ENCODE measurements around the gene SMG9.
"Not testable (repeated sequence)": the region's sequence is repeated elsewhere in the genome, so short reads cannot be mapped to it uniquely, and the experiment has no call there.

SMG9 gene

GRCh38 chr19:43684326-43684725 is 70.4 kb downstream of the SMG9 start:
- H3K36me3 ChIP-seq (ENCODE audit: control insufficient read depth, low read length), result no peaks in the 10 kb centered on the region
- H3K79me2 ChIP-seq (ENCODE audit: control insufficient read depth, low read length), result no peaks in the 10 kb centered on the region
- no peaks in the 10 kb centered on the region for H3K9me3 ChIP-seq (ENCODE audit: control insufficient read depth, insufficient read depth, low read length)
- H3F3A ChIP-seq (ENCODE audit: control insufficient read depth, insufficient read depth), result no peaks in the 10 kb centered on the region
- TF ChIP-seq CTCF (IDR thresholded peaks at IDR 0.05; ENCODE audit: low read depth, low read length, poor library complexity, severe bottlenecking) (no peak), EZH2phosphoT487 (IDR thresholded peaks at IDR 0.05; ENCODE audit: borderline replicate concordance, low read length) (no peak)
- H3K27me3 ChIP-seq (ENCODE audit: control insufficient read depth, low read length), result no peaks in the 10 kb centered on the region
- H3K9me2 ChIP-seq (replicated peaks; ENCODE audit: control insufficient read depth, low read length), result no peaks in the 10 kb centered on the region
- no peaks in the 10 kb centered on the region for H4K20me1 ChIP-seq (ENCODE audit: control insufficient read depth, insufficient read depth, low read depth, low read length)
- H3K4me2 ChIP-seq (ENCODE audit: low read length), result no peak overlapping the region
- no peak overlapping the region for H3K27ac ChIP-seq (ENCODE audit: low read depth, low read length)
- H3K4me3 ChIP-seq (ENCODE audit: low read length), result no peak overlapping the region
- no peaks in the 10 kb centered on the region for H3K4me1 ChIP-seq (ENCODE audit: control insufficient read depth, low read length)

- no peaks in the 10 kb centered on the region for H3K27me3 ChIP-seq (ENCODE audit: control insufficient read depth, low read length)
- H3K36me3 ChIP-seq (ENCODE audit: control insufficient read depth, low read length), result no peaks in the 10 kb centered on the region
- H3K27ac ChIP-seq (ENCODE audit: low read depth, low read length), result no peak overlapping the region
These were observed 70.9 kb downstream of the SMG9 start for GRCh38 chr19:43683905-43684304.

GRCh38 chr19:43682824-43683661 is 71.7 kb downstream of the SMG9 start:
- no peaks in the 10 kb centered on the region for H3K79me2 ChIP-seq (ENCODE audit: control insufficient read depth, low read length)
- no peaks in the 10 kb centered on the region for H3K9me3 ChIP-seq (ENCODE audit: control insufficient read depth, insufficient read depth, low read length)
- no peaks in the 10 kb centered on the region for H3K4me1 ChIP-seq (ENCODE audit: control insufficient read depth, low read length)
- TF ChIP-seq CTCF (IDR thresholded peaks at IDR 0.05; ENCODE audit: low read depth, low read length, poor library complexity, severe bottlenecking) (no peak), EZH2phosphoT487 (IDR thresholded peaks at IDR 0.05; ENCODE audit: borderline replicate concordance, low read length) (no peak)
- no peaks in the 10 kb centered on the region for H4K20me1 ChIP-seq (ENCODE audit: control insufficient read depth, insufficient read depth, low read depth, low read length)
- H3K4me3 ChIP-seq (ENCODE audit: low read length), result no peak overlapping the region
- no peaks in the 10 kb centered on the region for H3F3A ChIP-seq (ENCODE audit: control insufficient read depth, insufficient read depth)
- H3K36me3 ChIP-seq (ENCODE audit: control insufficient read depth, low read length), result no peaks in the 10 kb centered on the region
- H3K9me2 ChIP-seq (replicated peaks; ENCODE audit: control insufficient read depth, low read length), result no peaks in the 10 kb centered on the region
- no peaks in the 10 kb centered on the region for H3K27me3 ChIP-seq (ENCODE audit: control insufficient read depth, low read length)
- H3K27ac ChIP-seq (ENCODE audit: low read depth, low read length), result no peak overlapping the region
- H3K4me2 ChIP-seq (ENCODE audit: low read length), result no peak overlapping the region

More at GRCh38 chr19:43683905-43684304, 70.9 kb downstream of the SMG9 start:
- H3F3A ChIP-seq (ENCODE audit: control insufficient read depth, insufficient read depth), result no peaks in the 10 kb centered on the region
- no peaks in the 10 kb centered on the region for H3K4me1 ChIP-seq (ENCODE audit: control insufficient read depth, low read length)
- no peaks in the 10 kb centered on the region for H3K79me2 ChIP-seq (ENCODE audit: control insufficient read depth, low read length)
- H3K4me3 ChIP-seq (ENCODE audit: low read length), result no peak overlapping the region
- H3K9me3 ChIP-seq (ENCODE audit: control insufficient read depth, insufficient read depth, low read length), result no peaks in the 10 kb centered on the region
- no peak for TF ChIP-seq EZH2phosphoT487 (IDR thresholded peaks at IDR 0.05; ENCODE audit: borderline replicate concordance, low read length)
- TF ChIP-seq CTCF (IDR thresholded peaks at IDR 0.05; ENCODE audit: low read depth, low read length, poor library complexity, severe bottlenecking), result no peak
- no peak overlapping the region for H3K4me2 ChIP-seq (ENCODE audit: low read length)
- no peaks in the 10 kb centered on the region for H4K20me1 ChIP-seq (ENCODE audit: control insufficient read depth, insufficient read depth, low read depth, low read length)
- no peaks in the 10 kb centered on the region for H3K9me2 ChIP-seq (replicated peaks; ENCODE audit: control insufficient read depth, low read length)

- not testable (repeated sequence) for H3K27me3 ChIP-seq (ENCODE audit: control insufficient read depth, low read length); H3K9me2 ChIP-seq (replicated peaks; ENCODE audit: control insufficient read depth, low read length); H3K4me2 ChIP-seq (ENCODE audit: low read length); H3K4me1 ChIP-seq (ENCODE audit: control insufficient read depth, low read length); H3K4me3 ChIP-seq (ENCODE audit: low read length); H3F3A ChIP-seq (ENCODE audit: control insufficient read depth, insufficient read depth); H3K9me3 ChIP-seq (ENCODE audit: control insufficient read depth, insufficient read depth, low read length); H3K79me2 ChIP-seq (ENCODE audit: control insufficient read depth, low read length); H4K20me1 ChIP-seq (ENCODE audit: control insufficient read depth, insufficient read depth, low read depth, low read length); H3K36me3 ChIP-seq (ENCODE audit: control insufficient read depth, low read length); H3K27ac ChIP-seq (ENCODE audit: low read depth, low read length)
These were observed 72.5 kb downstream of the SMG9 start for GRCh38 chr19:43682269-43682668.
